PFSK-1 (cell line): ENCODE data around the gene SRMS.

Experiments used
- POLR2AphosphoS5 ChIP-seq: IDR thresholded peaks from 2 replicates; pipeline ENCODE4 v1.6.1; 2012; ENCODE audit warnings: low read depth, mild to moderate bottlenecking, control low read depth, low read length, moderate library complexity
- TAF1 ChIP-seq: IDR thresholded peaks from 2 replicates; pipeline ENCODE4 v1.6.1; 2012; ENCODE audit warnings: low read length, control low read depth, borderline replicate concordance; ENCODE audit not compliant: insufficient read depth

- TF ChIP-seq POLR2AphosphoS5 (no peak), TAF1 (no peak)
These were observed 14.3 kb upstream of the SRMS start for GRCh38 chr20:63561624-63562396.
